Panc1 (cell line): ENCODE results near the gene ADPRHL1. TPM values are rescaled to one million over a fixed set of nuclear protein-coding genes. Genes with fewer than 3 reads are reported as not detected.
A peak's percentile ranks its signal among the peaks of the same experiment; 100 is the strongest.

Experiments used
- ATAC-seq: fragments of 200-7000 bp; cut with Tn5 transposase; 2 replicates; pipeline ENCODE4 v1.9.1; 2020; ENCODE audit warnings: mild to moderate bottlenecking, moderate library complexity
- BruUV-seq: library from RNA; stranded (reverse); fragments of 400-500 nt; replicated peaks from 2 replicates; lab custom pipeline; 2021; lab: Mats Ljungman, UMichigan
- CTCF ChIA-PET: fragments of 300-600 bp; sonication (Branson Sonifier 250); formaldehyde crosslinking; loops from one replicate; lab custom pipeline; 2022; ENCODE audit warnings: antibody characterized with exemption; lab: Charles Lee
- POLR2A ChIA-PET: fragments of 300-600 bp; sonication (Branson Sonifier 250); formaldehyde crosslinking; loops from one replicate; lab custom pipeline; 2022; ENCODE audit warnings: antibody characterized with exemption; lab: Charles Lee
- DNase-seq: peaks from one replicate; pipeline ENCODE4 v3.0.0-alpha.2; 2010; ENCODE audit warnings: low read depth, low spot score
- H3K27ac ChIP-seq: 2 replicates; pipeline ENCODE4 v1.5.1; 2011; ENCODE audit warnings: mild to moderate bottlenecking, low read length, inconsistent platforms
- H3K27me3 ChIP-seq: fragments of 200-500 bp; sonication (Bioruptor generic); 2 replicates; pipeline ENCODE4 v1.6.0; 2014; ENCODE audit warnings: low read length, inconsistent platforms; ENCODE audit not compliant: control insufficient read depth, insufficient read depth
- H3K36me3 ChIP-seq: fragments of 200-500 bp; sonication (Bioruptor generic); 2 replicates; pipeline ENCODE4 v1.5.1; 2014; ENCODE audit warnings: inconsistent platforms, mild to moderate bottlenecking, low read length, moderate library complexity; ENCODE audit not compliant: control insufficient read depth, insufficient read depth
- H3K4me1 ChIP-seq: 2 replicates; pipeline ENCODE4 v1.5.1; 2011; ENCODE audit warnings: inconsistent platforms, mild to moderate bottlenecking, low read length, moderate library complexity; ENCODE audit not compliant: control insufficient read depth, insufficient read depth
- H3K4me3 ChIP-seq, 2 experiments: 2 replicates each; pipeline ENCODE4 v1.5.1; 2011 to 2012; ENCODE audit warnings: low read depth in 2 of 2, low read length in 2 of 2, mild to moderate bottlenecking in 2 of 2, inconsistent platforms in 1 of 2, moderate library complexity in 1 of 2
- H3K9me3 ChIP-seq: fragments of 200-500 bp; sonication (Bioruptor generic); 2 replicates; pipeline ENCODE4 v1.5.1; 2014; ENCODE audit warnings: low read depth, mild to moderate bottlenecking, inconsistent platforms, low read length, moderate library complexity; ENCODE audit not compliant: control insufficient read depth, insufficient read depth
- POLR2AphosphoS5 ChIP-seq: IDR thresholded peaks from 2 replicates; pipeline ENCODE4 v1.6.1; 2012; ENCODE audit warnings: mild to moderate bottlenecking, low read depth, low read length, moderate library complexity
- REST ChIP-seq, 2 experiments: IDR thresholded peaks; 2 replicates each; pipeline ENCODE4 v1.6.1; 2011 to 2012; ENCODE audit warnings: low read depth in 2 of 2, control low read depth in 1 of 2, low read length in 1 of 2, mild to moderate bottlenecking in 1 of 2, moderate library complexity in 1 of 2; ENCODE audit not compliant: insufficient read depth in 1 of 2
- SIN3A ChIP-seq: IDR thresholded peaks from 2 replicates; pipeline ENCODE4 v1.6.1; 2012; ENCODE audit warnings: low read depth, mild to moderate bottlenecking, low read length, moderate library complexity, borderline replicate concordance; ENCODE audit not compliant: insufficient read depth
- TCF7L2 ChIP-seq: IDR thresholded peaks from 2 replicates; pipeline ENCODE4 v1.6.1; 2011; ENCODE audit warnings: mild to moderate bottlenecking, low read depth, low read length, inconsistent platforms
- in situ Hi-C: cut with HindIII; loops from 2 replicates; pipeline ENCODE4 v1.10.0; 2016; ENCODE audit warnings: low sequenced_read_pairs, low pct_unique_long_range_greater_than_20kb
- intact Hi-C: fragments of 100-400 bp; cut with micrococcal nuclease; formaldehyde crosslinking; loops from one replicate; pipeline ENCODE4 v1.10.0; 2022; ENCODE audit not compliant: unreplicated experiment
- total RNA-seq: library from RNA; stranded (reverse); gene quantifications from one replicate; pipeline ENCODE4 v1.2.1, GENCODE V29; 2021; ENCODE audit not compliant: unreplicated experiment
- TF ChIP-seq, protein P1 (sequence below): fragments of 450-650 bp; IDR thresholded peaks from 2 replicates; pipeline ENCODE4 v1.5.1; 2017; ENCODE audit warnings: mild to moderate bottlenecking

Gene ADPRHL1
- total RNA-seq, 1 experiment from 2014 or later, result 4.8 TPM

DNA sequence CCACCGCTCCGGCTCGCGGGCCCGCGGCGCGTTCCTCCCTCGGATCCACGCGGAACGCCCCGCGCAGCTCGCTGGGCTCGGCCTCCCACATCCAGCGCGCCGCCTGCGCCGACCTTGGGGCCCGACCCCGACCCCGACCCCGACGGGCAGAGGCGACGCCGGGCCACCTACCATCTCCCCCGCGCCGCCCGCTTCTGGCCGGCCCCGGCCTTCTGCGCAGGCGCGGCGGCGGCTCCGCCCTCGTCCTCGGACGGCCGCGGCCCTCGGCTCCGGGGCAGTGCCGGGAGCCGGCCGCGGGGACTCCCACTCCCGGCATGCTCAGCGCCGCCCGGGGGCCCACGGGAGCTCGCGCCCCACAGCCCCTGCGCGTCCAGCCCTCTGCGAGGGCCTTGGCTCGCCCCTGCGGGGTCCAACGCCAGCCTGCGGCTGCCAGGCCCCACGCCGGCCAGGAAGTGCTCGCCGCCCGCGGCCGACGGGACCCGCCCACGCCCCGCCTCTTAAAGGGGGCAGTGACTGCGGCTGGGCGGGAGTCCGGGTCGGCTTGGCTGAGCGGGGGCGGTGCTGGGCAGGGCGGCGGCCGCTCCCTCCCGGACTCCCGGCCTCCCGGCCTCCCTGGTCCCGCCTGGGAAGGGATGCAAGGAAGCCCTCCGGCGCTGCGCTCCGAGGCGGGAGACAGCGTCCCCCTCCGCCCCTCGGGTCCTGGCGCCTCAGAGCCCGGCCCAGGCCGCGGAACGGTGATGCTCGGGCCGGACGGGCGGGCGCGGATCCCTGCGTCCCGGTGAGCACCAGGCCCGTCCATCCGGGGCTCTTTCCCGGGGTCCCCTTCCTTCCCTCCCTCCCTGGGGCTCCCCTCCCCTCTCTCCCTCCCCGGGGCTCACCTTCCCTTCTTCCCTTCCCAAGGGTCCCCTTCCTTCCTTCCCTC, 37.5 kb upstream of the ADPRHL1 start, which contains the start of gene DCUN1D2:
Gene DCUN1D2 (minus strand): TSS at position 216 of the 922 bp plus-strand sequence. CDS start 42 bp downstream, at position 174.
- Histone ChIP-seq H3K9me3 (no peaks in the 10 kb centered on the region), H3K4me3 (peak within 1 kb of the TSS; percentile 77 to 87), H3K4me1 (peaks cover 32% of the 10 kb centered on the region), H3K27ac (peak within 1 kb of the TSS; percentile 94), H3K36me3 (peaks cover 5% of the 10 kb centered on the region), H3K27me3 (no peaks in the 10 kb centered on the region)
- BruUV-seq, result no TSS peak
- DNase-seq, result no peak
- ChIA-PET CTCF (no interaction called here), POLR2A (interaction anchor here (0.6 kb wide), 1 partner anchor 766 kb away, joined by 4 read pairs; no protein-coding TSS in a partner anchor)
- TF ChIP-seq POLR2AphosphoS5, result peak; percentile 45; the same call in 1 of the 2 replicates
- no peak for TF ChIP-seq REST (IDR thresholded peaks at IDR 0.05; ENCODE audit: insufficient read depth in 1 of 2, low read depth in 2 of 2, low read length in 1 of 2)
- TF ChIP-seq, protein P1, sequence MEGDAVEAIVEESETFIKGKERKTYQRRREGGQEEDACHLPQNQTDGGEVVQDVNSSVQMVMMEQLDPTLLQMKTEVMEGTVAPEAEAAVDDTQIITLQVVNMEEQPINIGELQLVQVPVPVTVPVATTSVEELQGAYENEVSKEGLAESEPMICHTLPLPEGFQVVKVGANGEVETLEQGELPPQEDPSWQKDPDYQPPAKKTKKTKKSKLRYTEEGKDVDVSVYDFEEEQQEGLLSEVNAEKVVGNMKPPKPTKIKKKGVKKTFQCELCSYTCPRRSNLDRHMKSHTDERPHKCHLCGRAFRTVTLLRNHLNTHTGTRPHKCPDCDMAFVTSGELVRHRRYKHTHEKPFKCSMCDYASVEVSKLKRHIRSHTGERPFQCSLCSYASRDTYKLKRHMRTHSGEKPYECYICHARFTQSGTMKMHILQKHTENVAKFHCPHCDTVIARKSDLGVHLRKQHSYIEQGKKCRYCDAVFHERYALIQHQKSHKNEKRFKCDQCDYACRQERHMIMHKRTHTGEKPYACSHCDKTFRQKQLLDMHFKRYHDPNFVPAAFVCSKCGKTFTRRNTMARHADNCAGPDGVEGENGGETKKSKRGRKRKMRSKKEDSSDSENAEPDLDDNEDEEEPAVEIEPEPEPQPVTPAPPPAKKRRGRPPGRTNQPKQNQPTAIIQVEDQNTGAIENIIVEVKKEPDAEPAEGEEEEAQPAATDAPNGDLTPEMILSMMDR, result no peak
- TF ChIP-seq TCF7L2, result peak; percentile 25; the same call in 1 of the 2 replicates
- peak; percentile 69; the same call in 1 of the 2 replicates for TF ChIP-seq SIN3A
- intact Hi-C loops, result no loop called here
- in situ Hi-C loops, result no loop called here
- ATAC-seq, result peak; percentile 94

DNA sequence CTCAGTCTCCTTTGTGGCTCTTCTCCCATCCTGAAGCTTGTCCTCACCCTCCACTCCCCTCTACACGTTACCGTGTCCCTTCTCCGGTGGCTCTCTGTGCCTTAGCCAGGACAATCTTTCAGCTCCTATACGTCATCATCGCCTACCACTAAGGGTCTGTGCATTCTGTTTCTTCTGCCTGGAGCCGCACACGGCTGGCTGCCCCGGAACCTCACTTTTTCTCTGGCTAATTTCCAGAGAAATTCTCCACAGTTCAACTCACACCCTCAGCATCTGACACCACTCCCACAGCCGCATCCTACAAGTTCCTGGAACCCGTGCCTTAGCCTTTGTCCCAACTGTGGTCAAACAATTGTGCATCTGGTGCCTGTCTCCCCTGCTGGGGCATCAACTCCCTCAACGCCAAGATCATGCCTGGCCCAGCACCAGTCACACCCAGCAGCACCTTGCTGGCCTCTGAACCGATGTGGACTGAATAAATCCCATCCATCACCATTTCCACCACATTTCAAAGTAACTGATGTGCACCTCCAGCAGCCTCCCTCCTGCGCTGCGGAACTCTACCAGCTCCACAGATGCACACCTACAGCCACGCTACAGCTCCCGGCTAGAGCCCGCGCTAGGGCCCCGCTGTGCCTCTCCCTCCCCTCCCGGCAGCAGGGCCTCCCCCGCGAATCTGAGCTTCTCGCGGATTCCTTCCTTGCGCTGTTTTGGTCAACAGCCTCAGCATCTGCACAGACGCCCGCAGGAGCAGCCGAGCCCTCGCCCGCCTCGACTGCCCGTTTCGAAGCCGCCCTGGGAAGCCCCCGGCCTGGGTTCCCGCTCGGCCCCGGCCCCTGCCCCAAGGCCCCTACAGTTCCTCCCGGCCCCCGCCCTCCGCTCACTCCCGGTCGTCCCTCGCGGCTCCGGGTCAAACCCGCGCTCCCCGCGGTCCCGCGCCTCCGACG, 36.5 kb upstream of the ADPRHL1 start:
- in situ Hi-C loops (no loop called here), intact Hi-C loops (no loop called here)
- BruUV-seq, result no TSS peak
- ChIA-PET POLR2A (no interaction called here), CTCF (interaction anchor here (0.6 to 1.0 kb wide), 3 partner anchors 11 to 158 kb away, joined by 3 read pairs; no protein-coding TSS in a partner anchor)
- H3K4me3 ChIP-seq, result peak overlapping the region; percentile 72 to 87
- peak; percentile 9 for ATAC-seq
- peak overlapping the region; percentile 54 for H3K27ac ChIP-seq
- TF ChIP-seq, protein P1, result no peak
- no peak for TF ChIP-seq POLR2AphosphoS5
- no peak for TF ChIP-seq REST (IDR thresholded peaks at IDR 0.05; ENCODE audit: insufficient read depth in 1 of 2, low read depth in 2 of 2, low read length in 1 of 2)
- no peak for TF ChIP-seq TCF7L2
- no peak for TF ChIP-seq SIN3A
- no peak for DNase-seq
- H3K27me3 ChIP-seq, result no peaks in the 10 kb centered on the region
- no peaks in the 10 kb centered on the region for H3K9me3 ChIP-seq
- H3K36me3 ChIP-seq, result peaks cover 5% of the 10 kb centered on the region; the same call in 1 of the 2 replicates
- peaks cover 28% of the 10 kb centered on the region for H3K4me1 ChIP-seq
